Esophagus squamous epithelium (tissue), 4 donors: ENCODE results near the gene STK24.

Experiments
- CTCF ChIP-seq, 6 experiments: fragments of 450-650 bp in 4 of 6; fragments of 200-600 bp in 2 of 6; sonication (generic) in 2 of 6; IDR thresholded peaks; one replicate each; pipeline ENCODE4 v1.5.1; 2016 to 2019; ENCODE audit warnings: antibody characterized with exemption in 6 of 6, mild to moderate bottlenecking in 4 of 6, moderate library complexity in 4 of 6
- POLR2A ChIP-seq, 4 donors: fragments of 450-650 bp; IDR thresholded peaks; one replicate each; pipeline ENCODE4 v1.6.1; 2017; ENCODE audit warnings: antibody characterized with exemption in 4 of 4, mild to moderate bottlenecking in 4 of 4, moderate library complexity in 3 of 4

- TF ChIP-seq POLR2A (IDR thresholded peaks at IDR 0.05) (no peak), CTCF (IDR thresholded peaks at IDR 0.05) (no peak)
Observed at GRCh38 chr13:98581381-98581780, 4.5 kb upstream of the STK24 start.
